Neural progenitor cell (in vitro differentiated cells): ENCODE data around the gene DHX9. TPM values are rescaled to one million over a fixed set of nuclear protein-coding genes. Genes with fewer than 3 reads are reported as not detected.

ENCODE experiments used
- DNase-seq: peaks from one replicate; pipeline ENCODE4 v3.0.0-alpha.2; 2016; ENCODE audit warnings: low spot score
- H2AFZ ChIP-seq: fragments of 200-600 bp; sonication (generic); replicated peaks from 2 replicates; pipeline ENCODE4 v1.6.1; 2016; ENCODE audit warnings: antibody characterized with exemption
- H3F3A ChIP-seq: fragments of 200-600 bp; sonication (generic); 2 replicates; pipeline ENCODE4 v1.6.1; 2016; ENCODE audit warnings: antibody characterized with exemption, low read depth
- H3K27ac ChIP-seq: fragments of 200-600 bp; sonication (generic); 2 replicates; pipeline ENCODE4 v1.5.1; 2016; ENCODE audit warnings: mild to moderate bottlenecking
- H3K27me3 ChIP-seq: fragments of 200-600 bp; sonication (generic); 2 replicates; pipeline ENCODE4 v1.6.1; 2016; ENCODE audit warnings: mild to moderate bottlenecking, moderate library complexity
- H3K36me3 ChIP-seq: fragments of 200-600 bp; sonication (generic); 2 replicates; pipeline ENCODE4 v1.5.1; 2016
- H3K4me1 ChIP-seq: fragments of 200-600 bp; sonication (generic); 2 replicates; pipeline ENCODE4 v1.6.1; 2016; ENCODE audit warnings: mixed run types
- H3K4me2 ChIP-seq: fragments of 200-600 bp; sonication (generic); 2 replicates; pipeline ENCODE4 v1.6.1; 2016
- H3K4me3 ChIP-seq: fragments of 200-600 bp; sonication (generic); 2 replicates; pipeline ENCODE4 v1.5.1; 2016
- H3K79me2 ChIP-seq: fragments of 200-600 bp; sonication (generic); 2 replicates; pipeline ENCODE4 v1.6.1; 2016; ENCODE audit warnings: low read depth
- H3K9ac ChIP-seq: fragments of 200-600 bp; sonication (generic); 2 replicates; pipeline ENCODE4 v1.6.1; 2016
- H3K9me3 ChIP-seq: fragments of 200-600 bp; sonication (generic); 2 replicates; pipeline ENCODE4 v1.5.1; 2016; ENCODE audit warnings: low read depth
- H4K20me1 ChIP-seq: fragments of 200-600 bp; sonication (generic); 2 replicates; pipeline ENCODE4 v1.6.1; 2016; ENCODE audit warnings: low read depth
- H3K27ac Mint-ChIP-seq: 3 replicates; pipeline ENCODE4 v1.8.0; 2021; ENCODE audit warnings: mixed read lengths
- H3K27me3 Mint-ChIP-seq: 2 replicates; pipeline ENCODE4 v1.8.0; 2022; ENCODE audit warnings: low read depth, mild to moderate bottlenecking, inconsistent platforms, moderate library complexity, mixed read lengths; ENCODE audit not compliant: insufficient read depth
- H3K36me3 Mint-ChIP-seq: 3 replicates; pipeline ENCODE4 v1.8.0; 2021; ENCODE audit warnings: mixed read lengths
- H3K4me1 Mint-ChIP-seq: 3 replicates; pipeline ENCODE4 v1.8.0; 2021; ENCODE audit warnings: mixed read lengths
- H3K4me3 Mint-ChIP-seq: 3 replicates; pipeline ENCODE4 v1.8.0; 2021; ENCODE audit warnings: mild to moderate bottlenecking, moderate library complexity, mixed read lengths
- H3K9me3 Mint-ChIP-seq: 3 replicates; pipeline ENCODE4 v1.8.0; 2020; ENCODE audit warnings: mixed read lengths
- EZH2 ChIP-seq: fragments of 200-600 bp; sonication (generic); IDR thresholded peaks from 2 replicates; pipeline ENCODE4 v1.6.1; 2017; ENCODE audit warnings: antibody characterized with exemption, mild to moderate bottlenecking, moderate library complexity
- EZH2phosphoT487 ChIP-seq: fragments of 200-600 bp; sonication (generic); IDR thresholded peaks from 2 replicates; pipeline ENCODE4 v1.6.1; 2017; ENCODE audit warnings: antibody characterized with exemption
- total RNA-seq: library from RNA; depleted of rRNA; stranded (reverse); fragments of >200 nt; gene quantifications from 2 replicates; pipeline ENCODE4 v1.2.3, GENCODE V29; 2015; ENCODE audit warnings: low replicate concordance
- TF ChIP-seq, protein P1 (sequence below): fragments of 200-600 bp; sonication (generic); IDR thresholded peaks from 2 replicates; pipeline ENCODE4 v1.5.1; 2017; ENCODE audit warnings: antibody characterized with exemption, mild to moderate bottlenecking

DHX9 gene
- total RNA-seq, 1 donor from 2014 or later = 400 TPM

DNA sequence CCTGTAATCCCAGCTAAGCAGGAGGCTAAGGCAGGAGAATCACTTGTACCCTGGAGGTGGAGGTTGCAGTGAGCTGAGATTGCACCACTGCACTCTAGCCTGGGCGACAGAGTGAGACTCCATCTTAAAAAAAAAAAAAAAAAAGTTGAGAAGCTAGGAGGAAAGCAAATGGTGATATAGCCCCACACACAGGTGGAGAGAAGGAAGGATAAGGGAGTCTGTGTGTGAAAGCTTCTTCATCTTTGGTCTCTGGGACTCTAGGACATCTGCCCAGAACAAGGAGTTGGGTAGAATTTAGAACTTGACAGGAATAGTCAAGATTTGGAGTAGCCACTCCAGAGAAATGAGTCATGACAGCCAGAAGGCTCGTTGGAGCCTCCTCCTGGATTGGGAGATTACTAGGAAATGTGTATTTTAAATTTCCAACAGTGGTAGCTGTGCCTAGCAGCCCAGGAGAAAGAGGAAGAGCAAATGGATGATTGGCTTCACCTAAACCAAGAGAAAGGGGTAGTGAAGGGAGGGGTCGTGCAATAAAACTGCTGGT is 29.7 kb upstream of the DHX9 start:
- H3K36me3 ChIP-seq = no peaks in the 10 kb centered on the region
- no peak for DNase-seq
- H2AFZ ChIP-seq = no peak overlapping the region
- no peaks in the 10 kb centered on the region for H4K20me1 ChIP-seq
- H3K9ac ChIP-seq = no peak overlapping the region
- no peaks in the 10 kb centered on the region for H3K9me3 ChIP-seq
- H3K36me3 Mint-ChIP-seq = no peaks in the 10 kb centered on the region
- no peak for TF ChIP-seq EZH2phosphoT487
- no peak for TF ChIP-seq EZH2
- TF ChIP-seq, protein P1, sequence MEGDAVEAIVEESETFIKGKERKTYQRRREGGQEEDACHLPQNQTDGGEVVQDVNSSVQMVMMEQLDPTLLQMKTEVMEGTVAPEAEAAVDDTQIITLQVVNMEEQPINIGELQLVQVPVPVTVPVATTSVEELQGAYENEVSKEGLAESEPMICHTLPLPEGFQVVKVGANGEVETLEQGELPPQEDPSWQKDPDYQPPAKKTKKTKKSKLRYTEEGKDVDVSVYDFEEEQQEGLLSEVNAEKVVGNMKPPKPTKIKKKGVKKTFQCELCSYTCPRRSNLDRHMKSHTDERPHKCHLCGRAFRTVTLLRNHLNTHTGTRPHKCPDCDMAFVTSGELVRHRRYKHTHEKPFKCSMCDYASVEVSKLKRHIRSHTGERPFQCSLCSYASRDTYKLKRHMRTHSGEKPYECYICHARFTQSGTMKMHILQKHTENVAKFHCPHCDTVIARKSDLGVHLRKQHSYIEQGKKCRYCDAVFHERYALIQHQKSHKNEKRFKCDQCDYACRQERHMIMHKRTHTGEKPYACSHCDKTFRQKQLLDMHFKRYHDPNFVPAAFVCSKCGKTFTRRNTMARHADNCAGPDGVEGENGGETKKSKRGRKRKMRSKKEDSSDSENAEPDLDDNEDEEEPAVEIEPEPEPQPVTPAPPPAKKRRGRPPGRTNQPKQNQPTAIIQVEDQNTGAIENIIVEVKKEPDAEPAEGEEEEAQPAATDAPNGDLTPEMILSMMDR = no peak
- H3K27ac Mint-ChIP-seq = no peak overlapping the region
- H3K4me2 ChIP-seq = no peak overlapping the region
- H3K4me1 ChIP-seq = peaks cover 10% of the 10 kb centered on the region
- no peaks in the 10 kb centered on the region for H3K79me2 ChIP-seq
- H3K4me3 Mint-ChIP-seq = no peak overlapping the region
- H3K4me1 Mint-ChIP-seq = peaks cover 5% of the 10 kb centered on the region
- no peak overlapping the region for H3K4me3 ChIP-seq
- H3K27ac ChIP-seq = no peak overlapping the region
- no peaks in the 10 kb centered on the region for H3K27me3 Mint-ChIP-seq
- peaks cover 10% of the 10 kb centered on the region for H3F3A ChIP-seq
- H3K9me3 Mint-ChIP-seq = no peaks in the 10 kb centered on the region
- H3K27me3 ChIP-seq = no peaks in the 10 kb centered on the region

DNA sequence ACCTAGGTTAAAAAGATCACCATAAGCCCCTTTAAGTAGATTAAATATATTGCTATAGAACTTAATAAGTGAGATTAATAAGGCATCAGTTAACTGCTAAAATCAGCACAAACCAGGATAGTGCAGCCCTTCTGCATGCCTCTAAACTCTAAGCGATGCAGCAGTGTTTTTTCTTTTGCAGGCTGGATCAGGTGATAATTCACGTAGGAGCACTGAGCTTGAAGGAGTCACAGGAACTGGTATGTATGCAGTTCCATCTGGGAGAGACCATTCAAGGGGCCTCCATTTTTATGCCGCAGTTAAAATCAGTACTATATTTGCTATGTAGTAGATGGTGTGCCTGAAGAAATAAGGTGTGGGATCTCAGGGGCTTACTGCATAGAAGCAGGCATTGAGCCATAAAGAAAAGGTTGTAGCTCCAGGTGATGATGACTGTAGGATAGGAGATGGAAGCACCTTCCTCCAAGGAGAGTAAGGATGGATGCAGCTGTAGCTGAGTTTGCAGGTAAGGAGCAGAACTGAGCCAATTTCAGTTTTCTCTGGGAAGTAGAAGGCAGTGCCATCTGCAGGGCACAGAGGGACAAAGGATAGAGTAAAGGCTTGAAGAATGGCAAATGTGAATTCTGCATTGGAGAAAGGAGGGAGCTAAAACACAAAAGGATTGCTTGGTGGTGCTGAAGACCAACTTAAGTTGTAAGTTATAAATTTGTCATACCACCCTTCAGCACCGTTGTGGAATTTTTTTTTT is 27.0 kb upstream of the DHX9 start:
- no peak overlapping the region for H3K27ac ChIP-seq
- H3K9me3 Mint-ChIP-seq = no peaks in the 10 kb centered on the region
- H3K27me3 Mint-ChIP-seq = no peaks in the 10 kb centered on the region
- H3K4me2 ChIP-seq = no peak overlapping the region
- H3K36me3 ChIP-seq = no peaks in the 10 kb centered on the region
- H3F3A ChIP-seq = peaks cover 3% of the 10 kb centered on the region
- H3K4me1 Mint-ChIP-seq = peaks cover 3% of the 10 kb centered on the region
- no peaks in the 10 kb centered on the region for H3K27me3 ChIP-seq
- no peaks in the 10 kb centered on the region for H3K9me3 ChIP-seq
- no peak overlapping the region for H3K4me3 ChIP-seq
- TF ChIP-seq, protein P1 = peak; percentile 30
- no peak for TF ChIP-seq EZH2
- no peaks in the 10 kb centered on the region for H3K79me2 ChIP-seq
- H3K9ac ChIP-seq = no peak overlapping the region
- no peak overlapping the region for H2AFZ ChIP-seq
- H3K4me3 Mint-ChIP-seq = no peak overlapping the region
- no peak for DNase-seq
- H4K20me1 ChIP-seq = no peaks in the 10 kb centered on the region
- H3K36me3 Mint-ChIP-seq = no peaks in the 10 kb centered on the region
- H3K27ac Mint-ChIP-seq = no peak overlapping the region
- no peaks in the 10 kb centered on the region for H3K4me1 ChIP-seq

DNA sequence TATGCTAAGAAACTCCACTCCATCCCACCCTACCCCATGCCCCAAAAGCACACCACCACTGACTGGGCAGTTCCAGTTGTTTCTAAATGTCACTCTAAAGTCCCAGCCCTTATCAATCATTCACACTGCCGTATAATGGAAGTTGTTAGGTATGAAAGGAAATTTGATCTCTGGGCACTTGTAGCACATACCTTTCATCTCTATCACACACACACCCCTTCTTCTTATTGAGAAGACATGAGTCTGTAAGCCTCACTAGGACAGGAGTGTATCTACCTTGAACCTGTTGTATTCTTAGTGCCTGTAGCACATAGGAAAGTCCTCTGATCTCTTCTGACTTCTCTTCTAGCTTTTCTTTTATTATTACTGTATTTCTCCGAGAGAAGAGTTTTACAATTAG is 22.3 kb upstream of the DHX9 start:
- DNase-seq = no peak
- H3K4me1 ChIP-seq = no peaks in the 10 kb centered on the region
- no peaks in the 10 kb centered on the region for H3K27me3 ChIP-seq
- TF ChIP-seq, protein P1 = no peak
- TF ChIP-seq EZH2 = no peak
- TF ChIP-seq EZH2phosphoT487 = no peak
- no peak overlapping the region for H3K4me2 ChIP-seq
- H3K4me3 ChIP-seq = no peak overlapping the region
- H3K9me3 ChIP-seq = no peaks in the 10 kb centered on the region
- H3K36me3 ChIP-seq = no peaks in the 10 kb centered on the region
- peaks cover 3% of the 10 kb centered on the region for H3F3A ChIP-seq
- no peak overlapping the region for H3K27ac ChIP-seq
- no peak overlapping the region for H3K9ac ChIP-seq
- no peaks in the 10 kb centered on the region for H3K79me2 ChIP-seq
- no peak overlapping the region for H2AFZ ChIP-seq
- no peaks in the 10 kb centered on the region for H3K9me3 Mint-ChIP-seq
- no peak overlapping the region for H3K27ac Mint-ChIP-seq
- no peaks in the 10 kb centered on the region for H3K27me3 Mint-ChIP-seq
- no peaks in the 10 kb centered on the region for H4K20me1 ChIP-seq
- no peaks in the 10 kb centered on the region for H3K36me3 Mint-ChIP-seq
- H3K4me1 Mint-ChIP-seq = peaks cover 21% of the 10 kb centered on the region
- no peak overlapping the region for H3K4me3 Mint-ChIP-seq
